Lower leg skin (tissue), 3 donors: ENCODE results near the gene FARP1.

Experiments used
- POLR2A ChIP-seq, 2 donors: fragments of 450-650 bp; IDR thresholded peaks; one replicate each; pipeline ENCODE4 v1.6.1; 2016 to 2017; ENCODE audit warnings: antibody characterized with exemption in 2 of 2, mild to moderate bottlenecking in 1 of 2, moderate library complexity in 1 of 2
- TF ChIP-seq, protein P1 (sequence below), 3 donors: fragments of 450-650 bp; IDR thresholded peaks; one replicate each; pipeline ENCODE4 v1.5.1; 2016; ENCODE audit warnings: antibody characterized with exemption in 3 of 3, mild to moderate bottlenecking in 3 of 3, moderate library complexity in 2 of 3

DNA sequence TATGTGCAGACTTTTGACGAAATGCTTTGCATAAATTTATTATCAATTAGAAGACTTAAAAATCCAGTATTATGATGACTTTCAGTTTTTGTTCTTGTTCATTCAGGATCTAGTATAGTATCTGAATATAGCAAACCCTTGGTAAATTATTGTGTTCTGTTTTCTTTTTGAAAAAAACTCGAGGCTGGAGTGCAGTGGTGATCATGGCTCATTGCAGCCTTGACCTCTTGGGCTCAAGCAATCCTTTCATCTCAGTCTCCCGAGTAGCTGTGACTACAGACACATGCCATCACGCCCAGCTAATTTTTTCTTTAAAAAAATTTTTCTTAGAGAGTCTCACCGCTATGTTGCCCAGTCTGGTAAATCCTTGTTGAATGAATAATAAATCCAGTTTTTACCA, 4.6 kb downstream of the FARP1 start:
- TF ChIP-seq, protein P1, sequence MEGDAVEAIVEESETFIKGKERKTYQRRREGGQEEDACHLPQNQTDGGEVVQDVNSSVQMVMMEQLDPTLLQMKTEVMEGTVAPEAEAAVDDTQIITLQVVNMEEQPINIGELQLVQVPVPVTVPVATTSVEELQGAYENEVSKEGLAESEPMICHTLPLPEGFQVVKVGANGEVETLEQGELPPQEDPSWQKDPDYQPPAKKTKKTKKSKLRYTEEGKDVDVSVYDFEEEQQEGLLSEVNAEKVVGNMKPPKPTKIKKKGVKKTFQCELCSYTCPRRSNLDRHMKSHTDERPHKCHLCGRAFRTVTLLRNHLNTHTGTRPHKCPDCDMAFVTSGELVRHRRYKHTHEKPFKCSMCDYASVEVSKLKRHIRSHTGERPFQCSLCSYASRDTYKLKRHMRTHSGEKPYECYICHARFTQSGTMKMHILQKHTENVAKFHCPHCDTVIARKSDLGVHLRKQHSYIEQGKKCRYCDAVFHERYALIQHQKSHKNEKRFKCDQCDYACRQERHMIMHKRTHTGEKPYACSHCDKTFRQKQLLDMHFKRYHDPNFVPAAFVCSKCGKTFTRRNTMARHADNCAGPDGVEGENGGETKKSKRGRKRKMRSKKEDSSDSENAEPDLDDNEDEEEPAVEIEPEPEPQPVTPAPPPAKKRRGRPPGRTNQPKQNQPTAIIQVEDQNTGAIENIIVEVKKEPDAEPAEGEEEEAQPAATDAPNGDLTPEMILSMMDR (IDR thresholded peaks at IDR 0.05): no peak
- no peak for TF ChIP-seq POLR2A (IDR thresholded peaks at IDR 0.05)
